ENCODE data around the gene C1QTNF2.
"Not testable (repeated sequence)": the region's sequence is repeated elsewhere in the genome, so short reads cannot be mapped to it uniquely, and the experiment has no call there.

C1QTNF2 gene

GRCh38 chr5:160359816-160360215 is 10.6 kb downstream of the C1QTNF2 start:
- Mint-ChIP-seq H3K4me3 (no peak overlapping the region), H3K9me3 (no peaks in the 10 kb centered on the region), H3K4me1 (ENCODE audit: low read depth) (no peaks in the 10 kb centered on the region), H3K27me3 (peaks cover 4% of the 10 kb centered on the region), H3K36me3 (ENCODE audit: low read depth) (no peaks in the 10 kb centered on the region), H3K27ac (no peak overlapping the region)

GRCh38 chr5:160359242-160359641 is 11.2 kb downstream of the C1QTNF2 start:
- no peaks in the 10 kb centered on the region for H3K36me3 Mint-ChIP-seq (ENCODE audit: low read depth)
- no peaks in the 10 kb centered on the region for H3K9me3 Mint-ChIP-seq
- no peak overlapping the region for H3K4me3 Mint-ChIP-seq
- peaks cover 4% of the 10 kb centered on the region for H3K27me3 Mint-ChIP-seq
- no peak overlapping the region for H3K27ac Mint-ChIP-seq
- no peaks in the 10 kb centered on the region for H3K4me1 Mint-ChIP-seq (ENCODE audit: low read depth)

DNA sequence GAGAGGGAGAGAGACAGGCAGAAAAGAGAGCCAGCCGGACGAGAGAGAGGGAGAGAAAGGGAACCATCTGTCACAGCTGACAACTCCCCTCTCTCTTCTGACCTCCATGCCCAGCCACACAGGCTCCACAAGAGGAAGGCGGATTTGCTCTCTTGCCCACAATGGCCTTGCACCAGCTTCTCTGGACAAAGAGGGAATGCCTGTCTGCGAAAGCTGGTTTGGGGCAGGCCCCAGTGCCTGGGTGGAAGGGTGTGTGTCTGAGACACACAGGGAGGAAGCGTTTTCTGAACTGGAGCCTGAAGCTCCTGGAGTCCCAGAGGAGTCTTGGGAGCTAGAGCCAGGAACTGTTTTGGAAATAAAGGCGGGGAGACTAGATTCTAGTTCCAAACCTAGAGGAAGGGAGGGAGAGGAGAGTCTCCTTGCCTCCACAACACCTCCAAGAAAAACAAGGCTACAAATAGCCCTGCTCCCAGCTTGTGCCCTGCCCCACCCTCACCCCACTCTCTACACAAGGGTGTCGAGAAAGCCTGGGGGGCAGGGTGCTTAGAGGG is 12.5 kb downstream of the C1QTNF2 start:
- Mint-ChIP-seq H3K4me3 (no peak overlapping the region), H3K9me3 (no peaks in the 10 kb centered on the region), H3K4me1 (ENCODE audit: low read depth) (no peaks in the 10 kb centered on the region), H3K27ac (no peak overlapping the region), H3K36me3 (ENCODE audit: low read depth) (no peaks in the 10 kb centered on the region), H3K27me3 (peaks cover 4% of the 10 kb centered on the region)

DNA sequence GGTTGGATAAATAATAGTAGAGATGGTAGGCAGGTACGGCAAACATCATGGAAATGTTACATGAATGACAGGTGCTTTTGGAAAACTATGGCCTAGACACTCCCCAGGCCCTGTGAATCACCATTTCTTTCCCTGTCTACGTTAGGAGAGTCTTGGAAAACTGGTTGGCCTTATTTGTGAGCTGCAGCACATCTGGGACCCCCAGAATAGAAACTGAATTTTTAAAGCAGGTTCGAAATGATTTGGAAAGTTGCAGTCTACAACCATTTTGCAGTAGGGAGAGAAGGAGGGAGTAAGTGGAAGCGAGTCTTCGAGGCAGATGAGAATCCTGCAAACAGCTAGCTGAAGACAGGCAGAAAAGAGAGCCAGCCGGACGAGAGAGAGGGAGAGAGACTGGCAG is 13.0 kb downstream of the C1QTNF2 start:
- Mint-ChIP-seq H3K4me1 (ENCODE audit: low read depth) (no peaks in the 10 kb centered on the region), H3K36me3 (ENCODE audit: low read depth) (no peaks in the 10 kb centered on the region)

DNA sequence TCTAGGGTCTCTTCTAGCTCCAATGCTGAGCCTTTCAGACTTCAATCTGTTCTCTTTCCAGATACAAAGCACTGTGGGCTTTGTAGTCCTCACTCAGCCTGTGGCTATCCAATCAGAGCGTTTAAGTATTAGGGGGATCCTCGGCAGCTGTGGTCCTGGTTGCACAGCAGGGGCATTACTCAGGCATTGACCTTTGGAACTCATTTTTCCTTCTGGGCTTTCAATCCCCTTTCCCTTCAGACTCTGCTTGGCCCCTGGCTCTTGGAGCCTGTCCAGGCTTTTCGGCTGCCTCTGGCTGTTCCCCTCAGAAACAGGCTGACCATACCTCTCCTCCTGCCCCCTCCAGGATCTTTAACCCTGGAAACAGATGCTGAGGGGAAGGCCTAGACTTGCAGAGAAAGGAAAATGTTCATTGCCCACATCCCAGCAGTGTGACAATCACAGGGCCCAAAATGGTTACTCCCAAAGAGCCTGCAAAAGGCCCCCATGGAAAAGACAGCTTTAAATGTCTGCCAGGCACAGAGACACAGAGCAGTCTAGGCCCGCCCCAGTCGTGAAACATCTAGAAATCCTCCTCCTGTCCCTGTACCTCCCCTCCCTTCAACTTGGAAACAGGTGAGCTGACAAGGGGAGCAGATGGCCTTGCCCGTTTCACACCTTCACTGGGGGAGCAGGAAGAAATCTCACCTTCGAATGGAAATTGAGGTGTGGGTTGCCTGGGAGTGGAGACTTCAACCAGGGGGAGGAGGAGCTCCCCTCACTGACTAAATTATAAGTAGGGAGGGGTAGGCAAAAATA is 13.7 kb downstream of the C1QTNF2 start:
- H3K27me3 Mint-ChIP-seq: peaks cover 4% of the 10 kb centered on the region
- no peaks in the 10 kb centered on the region for H3K36me3 Mint-ChIP-seq (ENCODE audit: low read depth)
- no peaks in the 10 kb centered on the region for H3K4me1 Mint-ChIP-seq (ENCODE audit: low read depth)
- no peaks in the 10 kb centered on the region for H3K9me3 Mint-ChIP-seq
- no peak overlapping the region for H3K4me3 Mint-ChIP-seq
- H3K27ac Mint-ChIP-seq: no peak overlapping the region

More for the DNA sequence above, 13.0 kb downstream of the C1QTNF2 start:
- peaks cover 4% of the 10 kb centered on the region for H3K27me3 Mint-ChIP-seq
- H3K9me3 Mint-ChIP-seq: no peaks in the 10 kb centered on the region
- H3K4me3 Mint-ChIP-seq: no peak overlapping the region
- no peak overlapping the region for H3K27ac Mint-ChIP-seq

DNA sequence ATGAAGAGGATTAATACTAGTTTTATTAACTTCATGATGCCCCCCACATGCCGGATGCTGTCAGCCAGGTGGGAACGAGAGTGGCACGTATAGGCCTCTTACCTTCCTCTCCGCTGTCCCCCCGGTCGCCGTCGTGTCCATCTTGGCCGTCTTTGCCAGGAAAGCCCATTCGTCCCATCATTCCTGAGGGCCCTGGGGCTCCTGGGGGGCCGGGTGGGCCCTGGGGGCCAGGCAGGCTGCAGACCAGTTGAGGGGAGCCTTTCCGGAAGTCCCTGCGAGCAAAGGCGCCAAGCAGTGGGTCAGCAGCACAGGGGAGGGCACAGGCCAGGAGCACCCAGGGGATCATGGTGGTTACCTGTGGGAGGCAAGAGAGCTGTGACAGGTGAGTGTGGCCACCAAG is 15.8 kb downstream of the C1QTNF2 start:
- Mint-ChIP-seq H3K4me1 (ENCODE audit: low read depth) (no peaks in the 10 kb centered on the region), H3K27me3 (no peaks in the 10 kb centered on the region), H3K36me3 (ENCODE audit: low read depth) (no peaks in the 10 kb centered on the region), H3K9me3 (no peaks in the 10 kb centered on the region), H3K27ac (no peak overlapping the region), H3K4me3 (no peak overlapping the region)

DNA sequence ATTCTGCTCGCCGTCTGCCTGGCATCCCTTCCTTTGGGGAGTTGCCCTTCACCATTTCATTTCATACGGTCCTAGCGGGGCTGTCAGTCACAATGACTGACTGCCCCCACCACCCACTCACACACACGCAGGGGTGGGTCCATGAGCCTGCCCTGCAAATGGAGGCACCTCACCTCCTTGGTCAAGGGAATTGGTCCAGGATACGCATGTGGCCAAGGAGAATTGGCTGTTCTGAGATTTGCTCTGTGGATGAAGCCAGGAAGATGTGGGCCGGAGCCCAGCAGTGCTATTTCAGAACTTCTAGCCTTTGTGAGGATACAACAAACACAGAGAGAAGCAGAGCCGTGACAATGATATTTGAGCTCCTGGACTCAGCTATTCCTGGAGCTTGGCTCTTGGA is 17.0 kb downstream of the C1QTNF2 start:
- no peak overlapping the region for H3K27ac Mint-ChIP-seq
- no peaks in the 10 kb centered on the region for H3K9me3 Mint-ChIP-seq
- no peak overlapping the region for H3K4me3 Mint-ChIP-seq
- no peaks in the 10 kb centered on the region for H3K4me1 Mint-ChIP-seq (ENCODE audit: low read depth)
- H3K27me3 Mint-ChIP-seq: no peaks in the 10 kb centered on the region
- no peaks in the 10 kb centered on the region for H3K36me3 Mint-ChIP-seq (ENCODE audit: low read depth)

- Mint-ChIP-seq H3K27me3 (no peaks in the 10 kb centered on the region), H3K36me3 (ENCODE audit: low read depth) (no peaks in the 10 kb centered on the region), H3K27ac (no peak overlapping the region), H3K4me3 (no peak overlapping the region), H3K9me3 (no peaks in the 10 kb centered on the region), H3K4me1 (ENCODE audit: low read depth) (no peaks in the 10 kb centered on the region)
Observed at GRCh38 chr5:160352308-160352707, 18.1 kb downstream of the C1QTNF2 start.

DNA sequence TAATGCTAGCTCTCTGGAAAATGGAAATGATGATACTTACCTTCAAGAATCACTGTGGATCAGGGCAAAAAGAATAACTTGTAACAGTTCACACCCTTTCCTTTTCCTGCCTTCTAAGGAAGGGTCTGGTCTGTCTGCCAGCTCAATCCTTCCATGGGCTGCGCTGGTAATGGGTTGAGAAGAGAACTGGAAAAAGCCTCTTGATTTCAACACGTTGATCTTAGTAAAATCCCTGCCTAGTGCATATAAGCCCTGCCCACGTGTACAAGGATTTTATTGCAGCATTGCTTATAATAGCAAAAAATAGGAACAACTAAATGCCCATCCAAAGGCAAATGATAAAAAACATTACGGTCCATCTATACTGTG is 20.5 kb downstream of the C1QTNF2 start:
- no peak overlapping the region for H3K4me3 Mint-ChIP-seq
- no peaks in the 10 kb centered on the region for H3K9me3 Mint-ChIP-seq
- no peak overlapping the region for H3K27ac Mint-ChIP-seq
- H3K4me1 Mint-ChIP-seq (ENCODE audit: low read depth): no peaks in the 10 kb centered on the region
- no peaks in the 10 kb centered on the region for H3K36me3 Mint-ChIP-seq (ENCODE audit: low read depth)
- H3K27me3 Mint-ChIP-seq: no peaks in the 10 kb centered on the region

GRCh38 chr5:160349249-160349934 is 21.0 kb downstream of the C1QTNF2 start:
- no peak overlapping the region for H3K27ac Mint-ChIP-seq
- no peak overlapping the region for H3K4me3 Mint-ChIP-seq
- H3K4me1 Mint-ChIP-seq (ENCODE audit: low read depth): no peaks in the 10 kb centered on the region
- no peaks in the 10 kb centered on the region for H3K36me3 Mint-ChIP-seq (ENCODE audit: low read depth)
- no peaks in the 10 kb centered on the region for H3K27me3 Mint-ChIP-seq
- no peaks in the 10 kb centered on the region for H3K9me3 Mint-ChIP-seq

- H3K36me3 Mint-ChIP-seq (ENCODE audit: low read depth): no peaks in the 10 kb centered on the region
- no peaks in the 10 kb centered on the region for H3K9me3 Mint-ChIP-seq
- no peak overlapping the region for H3K27ac Mint-ChIP-seq
- no peaks in the 10 kb centered on the region for H3K27me3 Mint-ChIP-seq
- H3K4me1 Mint-ChIP-seq (ENCODE audit: low read depth): no peaks in the 10 kb centered on the region
- no peak overlapping the region for H3K4me3 Mint-ChIP-seq
Observed at GRCh38 chr5:160348080-160348479, 22.3 kb downstream of the C1QTNF2 start.

- no peaks in the 10 kb centered on the region for H3K4me1 Mint-ChIP-seq (ENCODE audit: low read depth)
- H3K4me3 Mint-ChIP-seq: no peak overlapping the region
- no peak overlapping the region for H3K27ac Mint-ChIP-seq
- H3K36me3 Mint-ChIP-seq (ENCODE audit: low read depth): no peaks in the 10 kb centered on the region
- H3K27me3 Mint-ChIP-seq: no peaks in the 10 kb centered on the region
- H3K9me3 Mint-ChIP-seq: no peaks in the 10 kb centered on the region
Observed at GRCh38 chr5:160347448-160347847, 23.0 kb downstream of the C1QTNF2 start.

DNA sequence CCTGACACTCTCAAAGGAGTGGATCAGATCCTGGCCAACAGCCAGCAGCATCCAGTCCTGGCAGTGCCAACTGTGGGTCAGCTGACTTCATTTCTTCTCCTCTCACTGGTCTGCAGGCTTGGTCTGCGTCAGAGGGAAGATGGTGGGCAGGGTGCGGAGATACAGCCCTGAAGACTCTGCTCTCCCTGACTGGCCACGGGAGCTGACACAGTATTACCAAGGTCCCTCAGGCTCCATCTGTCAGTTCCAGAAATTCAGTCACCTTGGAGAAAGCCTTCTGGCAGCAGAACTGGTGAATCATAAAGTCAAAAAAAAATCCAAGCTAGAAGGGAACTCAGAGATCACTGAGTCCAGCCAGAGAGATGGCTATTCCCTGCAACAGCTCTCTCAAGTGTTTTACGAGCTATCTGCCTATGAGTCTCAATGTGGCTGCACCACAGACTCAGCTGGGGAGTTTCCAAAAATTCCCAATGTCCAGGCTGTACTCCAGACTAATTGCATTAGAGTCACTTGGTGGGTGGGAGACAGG is 27.9 kb downstream of the C1QTNF2 start:
- Mint-ChIP-seq H3K4me3 (no peak overlapping the region), H3K4me1 (ENCODE audit: low read depth) (peaks cover 7% of the 10 kb centered on the region), H3K27me3 (no peaks in the 10 kb centered on the region), H3K9me3 (no peaks in the 10 kb centered on the region), H3K27ac (no peak overlapping the region), H3K36me3 (ENCODE audit: low read depth) (no peaks in the 10 kb centered on the region)

- no peaks in the 10 kb centered on the region for H3K9me3 Mint-ChIP-seq
- H3K27ac Mint-ChIP-seq: no peak overlapping the region
- H3K4me1 Mint-ChIP-seq (ENCODE audit: low read depth): peaks cover 7% of the 10 kb centered on the region
- H3K36me3 Mint-ChIP-seq (ENCODE audit: low read depth): no peaks in the 10 kb centered on the region
- no peaks in the 10 kb centered on the region for H3K27me3 Mint-ChIP-seq
- no peak overlapping the region for H3K4me3 Mint-ChIP-seq
Observed at GRCh38 chr5:160341309-160341870, 29.0 kb downstream of the C1QTNF2 start.

DNA sequence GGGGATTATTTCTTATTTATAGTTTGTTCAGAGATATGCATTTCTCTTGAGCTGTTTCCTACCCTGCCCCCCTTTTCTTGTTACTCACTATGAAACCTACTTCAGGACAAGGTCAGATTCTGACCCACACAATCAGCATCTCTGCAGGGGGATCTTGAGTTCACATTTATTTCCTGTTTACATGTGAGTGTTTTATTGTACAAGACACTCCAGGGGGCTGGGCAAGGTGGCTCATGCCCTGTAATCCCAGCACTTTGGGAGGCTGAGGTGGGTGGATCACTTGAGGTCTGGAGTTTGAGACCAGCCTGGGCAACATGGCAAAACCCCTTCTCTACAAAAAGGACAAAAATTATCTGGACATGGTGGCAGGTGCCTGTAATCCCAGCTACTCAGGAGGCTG is 29.9 kb downstream of the C1QTNF2 start:
- not testable (repeated sequence) for H3K27ac Mint-ChIP-seq, H3K4me3 Mint-ChIP-seq

More for the DNA sequence above, 29.9 kb downstream of the C1QTNF2 start:
- H3K27me3 Mint-ChIP-seq; H3K9me3 Mint-ChIP-seq; H3K4me1 Mint-ChIP-seq (ENCODE audit: low read depth); H3K36me3 Mint-ChIP-seq (ENCODE audit: low read depth): not testable (repeated sequence)
